WI38 (cell line): ENCODE measurements around the gene LIN52.

Experiments used
- H3K4me3 ChIP-seq: 2 replicates; pipeline ENCODE4 v1.5.1; 2011; ENCODE audit warnings: low read depth, mild to moderate bottlenecking, control low read depth, low read length
- TF ChIP-seq, protein P1 (sequence below): IDR thresholded peaks from 2 replicates; pipeline ENCODE4 v1.5.1; 2012; ENCODE audit warnings: low read depth, mild to moderate bottlenecking, control low read depth, low read length

Gene LIN52

GRCh38 chr14:74235017-74235416 is 150.3 kb downstream of the LIN52 start:
- H3K4me3 ChIP-seq = no peak overlapping the region
- TF ChIP-seq, protein P1, sequence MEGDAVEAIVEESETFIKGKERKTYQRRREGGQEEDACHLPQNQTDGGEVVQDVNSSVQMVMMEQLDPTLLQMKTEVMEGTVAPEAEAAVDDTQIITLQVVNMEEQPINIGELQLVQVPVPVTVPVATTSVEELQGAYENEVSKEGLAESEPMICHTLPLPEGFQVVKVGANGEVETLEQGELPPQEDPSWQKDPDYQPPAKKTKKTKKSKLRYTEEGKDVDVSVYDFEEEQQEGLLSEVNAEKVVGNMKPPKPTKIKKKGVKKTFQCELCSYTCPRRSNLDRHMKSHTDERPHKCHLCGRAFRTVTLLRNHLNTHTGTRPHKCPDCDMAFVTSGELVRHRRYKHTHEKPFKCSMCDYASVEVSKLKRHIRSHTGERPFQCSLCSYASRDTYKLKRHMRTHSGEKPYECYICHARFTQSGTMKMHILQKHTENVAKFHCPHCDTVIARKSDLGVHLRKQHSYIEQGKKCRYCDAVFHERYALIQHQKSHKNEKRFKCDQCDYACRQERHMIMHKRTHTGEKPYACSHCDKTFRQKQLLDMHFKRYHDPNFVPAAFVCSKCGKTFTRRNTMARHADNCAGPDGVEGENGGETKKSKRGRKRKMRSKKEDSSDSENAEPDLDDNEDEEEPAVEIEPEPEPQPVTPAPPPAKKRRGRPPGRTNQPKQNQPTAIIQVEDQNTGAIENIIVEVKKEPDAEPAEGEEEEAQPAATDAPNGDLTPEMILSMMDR = no peak

GRCh38 chr14:74237441-74237840 is 152.7 kb downstream of the LIN52 start:
- TF ChIP-seq, protein P1 = no peak

GRCh38 chr14:74238974-74239847 is 154.5 kb downstream of the LIN52 start, which contains the start of gene VSX2:
Gene VSX2 (plus strand): TSS chr14:74239449. CDS start chr14:74239562, 113 bp downstream.
- no peak within 1 kb of the TSS for H3K4me3 ChIP-seq
- TF ChIP-seq, protein P1 = no peak

More at GRCh38 chr14:74237441-74237840, 152.7 kb downstream of the LIN52 start:
- no peak overlapping the region for H3K4me3 ChIP-seq

DNA sequence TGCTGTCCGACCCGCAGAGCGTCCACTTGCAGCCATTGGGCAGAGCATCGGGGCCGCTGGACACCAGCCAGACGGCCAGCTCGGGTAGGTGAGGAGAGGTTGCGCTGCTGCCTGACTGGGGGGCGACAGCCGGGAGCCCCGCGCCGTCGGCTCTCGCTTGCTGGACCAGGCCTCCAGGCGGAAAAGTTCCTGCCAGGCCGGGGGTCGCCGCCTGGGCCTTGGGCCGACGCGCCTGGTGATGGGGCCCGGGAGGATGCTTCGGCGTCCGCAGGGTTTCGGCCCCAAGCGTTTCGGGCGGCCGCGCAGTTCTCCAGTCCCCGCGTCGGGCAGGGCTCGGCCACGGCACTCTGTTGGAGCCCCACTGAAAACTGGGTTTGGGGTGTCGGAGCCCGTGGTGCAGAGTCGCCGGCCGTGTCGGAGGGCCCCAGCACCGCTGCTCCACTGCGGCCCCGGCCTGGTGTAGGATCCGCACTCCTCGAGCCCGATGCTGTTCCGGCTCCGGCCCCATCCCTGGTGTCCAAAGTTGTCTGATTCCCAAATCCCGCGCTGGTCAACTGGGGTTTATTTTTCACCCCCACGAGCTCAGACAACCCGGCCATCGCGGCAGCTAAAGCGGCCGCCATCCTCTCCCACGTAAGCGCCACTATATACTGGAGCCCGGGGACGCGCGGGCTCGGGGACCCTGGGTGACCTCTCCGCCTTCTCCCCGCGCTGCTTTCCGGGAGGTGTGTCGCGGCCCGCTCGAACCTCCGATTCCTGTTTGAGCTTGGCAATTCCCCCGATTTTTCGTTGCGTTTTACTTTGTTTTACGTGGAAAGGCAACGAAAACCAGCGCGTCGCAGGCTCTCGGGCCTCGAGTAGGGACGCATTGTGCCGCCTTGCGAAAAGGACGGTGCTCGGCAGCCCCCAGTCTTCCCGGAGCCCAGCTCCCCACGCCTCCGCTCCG is 155.4 kb downstream of the LIN52 start:
- H3K4me3 ChIP-seq = no peak overlapping the region

DNA sequence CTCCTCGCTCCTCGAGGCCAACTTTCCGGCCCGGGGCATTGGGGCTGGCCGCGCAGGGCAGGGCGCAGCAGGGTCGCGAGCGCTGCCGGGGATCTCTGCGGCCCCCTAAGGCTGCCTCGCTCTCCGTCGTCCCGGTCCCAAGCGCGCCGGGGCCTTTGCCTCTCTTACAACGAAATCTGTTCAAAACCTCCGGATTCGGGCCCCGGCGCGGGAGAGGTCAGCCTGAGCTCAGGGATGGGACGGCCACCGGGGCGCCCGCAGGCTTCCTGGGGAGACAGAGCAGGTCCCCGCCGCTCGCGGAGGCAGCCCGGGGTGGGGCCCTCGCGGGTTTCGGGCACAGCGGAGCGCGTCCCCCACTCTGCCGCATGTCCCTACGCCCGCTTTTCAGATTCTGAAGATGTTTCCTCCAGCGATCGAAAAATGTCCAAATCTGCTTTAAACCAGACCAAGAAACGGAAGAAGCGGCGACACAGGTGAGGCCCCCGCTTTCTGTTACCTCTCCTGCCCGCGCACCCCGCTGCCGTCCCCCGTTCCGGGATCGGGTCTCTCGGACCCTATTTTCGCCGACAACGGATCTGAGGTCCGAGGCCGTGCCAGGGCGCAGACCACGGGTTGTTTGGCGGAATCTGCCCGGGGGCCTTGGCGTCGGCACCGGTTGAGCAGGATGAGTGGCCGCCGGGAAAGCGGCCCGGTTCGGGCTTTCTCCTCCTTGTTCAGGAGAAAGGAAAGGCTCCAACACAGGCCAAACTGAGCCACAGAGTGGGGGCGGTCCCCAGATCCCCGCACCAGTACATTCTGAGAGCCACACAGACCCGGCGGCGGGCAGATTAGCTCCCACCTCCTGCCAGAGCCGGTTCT is 156.3 kb downstream of the LIN52 start:
- TF ChIP-seq, protein P1 = no peak
- no peak overlapping the region for H3K4me3 ChIP-seq

More for the DNA sequence above, 155.4 kb downstream of the LIN52 start:
- TF ChIP-seq, protein P1 = no peak

DNA sequence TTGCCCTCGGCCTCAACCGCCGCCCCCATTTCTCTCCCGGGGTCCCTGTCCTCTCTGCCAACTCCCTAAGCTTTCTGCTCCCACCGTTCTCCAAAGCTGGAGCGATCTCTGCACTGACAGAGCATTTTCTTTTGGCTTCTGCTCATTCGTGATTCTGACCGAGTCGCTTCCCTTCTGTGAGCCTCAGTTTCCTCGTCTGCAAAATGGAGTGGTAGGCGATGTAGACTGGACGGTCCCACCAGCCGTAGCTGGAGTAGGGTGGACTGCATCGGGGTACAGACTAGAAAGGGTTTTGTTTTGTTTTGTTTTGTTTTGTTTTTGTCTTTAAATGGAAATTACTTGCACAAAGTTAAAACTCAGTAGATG is 156.9 kb downstream of the LIN52 start:
- H3K4me3 ChIP-seq = no peak overlapping the region
- TF ChIP-seq, protein P1 = no peak
